Measurements from ENCODE around the gene NFIC. TPM values are rescaled to one million over a fixed set of nuclear protein-coding genes. Genes with fewer than 3 reads are reported as not detected.

NFIC gene
- total RNA-seq, 1 experiment from 2014 or later, result 56.3 TPM

DNA sequence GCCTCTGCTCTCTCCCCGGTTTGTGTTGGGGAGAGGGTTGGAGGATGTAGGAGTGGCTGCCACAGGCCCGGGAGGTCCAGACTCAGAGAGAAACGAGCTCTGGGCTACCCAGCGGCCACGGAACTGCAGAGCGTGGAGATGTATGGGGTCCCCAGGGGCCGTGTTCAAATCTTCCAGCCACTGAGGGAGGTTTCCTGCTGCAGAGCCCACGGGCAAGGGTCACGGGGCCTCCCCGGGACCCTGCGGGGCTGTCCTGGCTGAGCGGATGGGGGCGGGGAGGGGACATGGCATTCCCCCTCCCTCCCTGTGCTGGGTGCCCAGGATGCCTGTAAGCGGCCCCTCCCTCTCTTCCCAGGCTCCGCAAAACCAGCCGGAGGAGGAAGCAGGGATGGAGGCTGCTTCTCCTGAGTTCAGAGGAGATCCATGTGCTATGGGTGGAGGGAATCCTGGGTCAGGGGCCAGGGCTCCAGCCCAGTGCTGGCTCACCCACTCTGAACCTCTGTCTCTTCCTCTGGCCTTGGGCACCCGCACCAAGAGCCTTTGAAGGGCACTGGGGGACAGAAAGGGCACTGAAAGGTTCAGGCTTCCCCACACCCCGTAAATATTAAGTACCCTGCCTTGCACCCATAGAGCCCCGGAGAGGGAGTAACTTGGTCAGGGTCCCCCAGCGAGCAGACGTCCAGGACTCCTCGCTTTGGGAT, 91.3 kb downstream of the NFIC start:
- intact Hi-C loops (cut with micrococcal nuclease; ENCODE audit: unreplicated experiment), result no loop called here
- H3K4me3 Mint-ChIP-seq (ENCODE audit: low read depth, unreplicated experiment), result no peak overlapping the region
- no peak for DNase-seq

DNA sequence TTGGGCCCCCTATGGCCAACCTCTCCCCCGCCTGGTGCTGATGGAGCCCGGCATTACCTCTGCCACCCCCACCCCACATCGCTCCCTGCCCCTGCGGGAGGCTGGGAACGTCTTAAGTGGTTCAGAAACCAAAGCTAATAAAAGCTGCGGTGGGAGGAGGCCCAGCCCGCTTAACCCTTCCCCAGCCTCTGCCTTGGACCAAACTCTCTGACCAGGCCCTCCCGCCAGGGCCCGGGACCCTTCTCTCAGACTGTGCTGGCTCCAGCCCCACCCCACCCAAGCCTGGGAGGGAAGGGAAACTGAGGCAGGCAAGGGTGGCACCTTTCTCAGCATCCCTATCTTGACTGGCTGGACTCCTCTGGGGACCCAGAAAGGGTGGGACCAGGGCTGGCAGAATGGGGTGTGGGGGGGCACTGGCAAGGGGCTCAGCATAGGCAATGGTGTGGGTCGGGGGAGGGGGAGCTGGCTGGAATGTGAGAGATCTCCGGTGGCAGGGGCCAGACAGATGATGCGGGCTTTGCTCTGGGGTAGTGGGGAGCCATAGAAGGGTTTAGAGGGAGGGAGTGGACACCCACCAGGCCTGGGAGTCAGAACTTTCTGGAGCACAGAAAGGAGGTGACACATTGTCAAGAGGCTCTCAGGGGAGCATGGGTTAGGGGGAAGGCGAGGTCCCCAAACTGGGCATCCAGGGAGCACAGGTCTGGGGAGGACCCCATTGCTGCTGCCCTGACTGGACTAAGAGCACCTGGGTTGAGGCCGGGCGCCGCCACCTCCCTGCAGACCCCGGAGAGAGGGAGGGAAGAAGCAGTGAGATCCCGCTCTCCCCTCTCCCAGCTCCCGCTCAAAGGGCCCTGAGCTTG, 92.1 kb downstream of the NFIC start:
- CTCF ChIA-PET, result no interaction called here

More for the DNA sequence above, 91.3 kb downstream of the NFIC start:
- CTCF ChIA-PET, result no interaction called here
- Mint-ChIP-seq H3K9me3 (ENCODE audit: low read depth, unreplicated experiment) (no peaks in the 10 kb centered on the region), H3K27ac (ENCODE audit: unreplicated experiment) (no peak overlapping the region), H3K27me3 (ENCODE audit: unreplicated experiment) (no peaks in the 10 kb centered on the region), H3K4me1 (ENCODE audit: low read depth, unreplicated experiment) (no peaks in the 10 kb centered on the region), H3K36me3 (ENCODE audit: insufficient read depth, unreplicated experiment) (peaks cover 23% of the 10 kb centered on the region)
- no TSS peak for BruUV-seq (replicated peaks)
- TF ChIP-seq, protein P1, sequence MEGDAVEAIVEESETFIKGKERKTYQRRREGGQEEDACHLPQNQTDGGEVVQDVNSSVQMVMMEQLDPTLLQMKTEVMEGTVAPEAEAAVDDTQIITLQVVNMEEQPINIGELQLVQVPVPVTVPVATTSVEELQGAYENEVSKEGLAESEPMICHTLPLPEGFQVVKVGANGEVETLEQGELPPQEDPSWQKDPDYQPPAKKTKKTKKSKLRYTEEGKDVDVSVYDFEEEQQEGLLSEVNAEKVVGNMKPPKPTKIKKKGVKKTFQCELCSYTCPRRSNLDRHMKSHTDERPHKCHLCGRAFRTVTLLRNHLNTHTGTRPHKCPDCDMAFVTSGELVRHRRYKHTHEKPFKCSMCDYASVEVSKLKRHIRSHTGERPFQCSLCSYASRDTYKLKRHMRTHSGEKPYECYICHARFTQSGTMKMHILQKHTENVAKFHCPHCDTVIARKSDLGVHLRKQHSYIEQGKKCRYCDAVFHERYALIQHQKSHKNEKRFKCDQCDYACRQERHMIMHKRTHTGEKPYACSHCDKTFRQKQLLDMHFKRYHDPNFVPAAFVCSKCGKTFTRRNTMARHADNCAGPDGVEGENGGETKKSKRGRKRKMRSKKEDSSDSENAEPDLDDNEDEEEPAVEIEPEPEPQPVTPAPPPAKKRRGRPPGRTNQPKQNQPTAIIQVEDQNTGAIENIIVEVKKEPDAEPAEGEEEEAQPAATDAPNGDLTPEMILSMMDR (IDR thresholded peaks at IDR 0.05; ENCODE audit: unreplicated experiment), result no peak

DNA sequence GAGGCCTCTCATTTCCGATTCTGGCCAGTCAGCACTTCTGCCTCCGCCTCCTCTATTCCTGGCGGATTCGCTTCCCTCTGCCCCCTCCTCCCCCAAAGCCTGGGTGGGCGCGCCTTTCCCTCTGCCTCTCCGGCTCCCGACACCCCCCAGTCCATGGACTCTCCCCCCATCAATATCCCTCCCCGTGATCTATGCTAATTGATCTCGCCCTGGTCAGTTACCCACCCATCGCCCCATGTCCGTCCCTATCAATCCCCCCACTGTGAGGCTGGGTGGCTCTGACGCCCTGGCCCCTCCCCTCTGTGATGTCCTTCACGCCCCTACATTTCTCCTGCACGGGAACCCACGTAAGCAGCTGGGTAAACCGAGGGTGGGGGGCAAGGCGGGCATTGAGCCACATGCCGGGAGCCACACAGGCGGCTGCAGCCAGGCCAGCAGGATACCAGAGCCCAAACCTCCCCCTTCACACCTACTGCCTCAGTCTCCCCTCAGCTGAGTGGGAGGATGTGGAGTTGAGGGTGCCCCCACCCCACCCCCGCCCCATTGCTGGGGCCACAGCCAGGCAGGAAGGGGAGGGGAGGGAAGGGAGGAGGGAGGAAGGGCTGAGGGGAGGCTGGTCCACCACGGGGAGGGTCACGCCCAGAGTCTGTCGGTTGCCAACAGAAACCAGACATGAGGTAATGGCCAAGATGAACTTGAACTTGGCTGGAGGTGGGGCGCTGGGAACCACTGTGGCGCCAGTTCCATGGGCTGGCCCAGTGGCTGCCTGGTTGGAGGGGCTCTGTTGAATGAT, 92.9 kb downstream of the NFIC start:
- peaks cover 20% of the 10 kb centered on the region for H3K36me3 Mint-ChIP-seq (ENCODE audit: insufficient read depth, unreplicated experiment)
- no peaks in the 10 kb centered on the region for H3K9me3 Mint-ChIP-seq (ENCODE audit: low read depth, unreplicated experiment)
- CTCF ChIA-PET, result interaction anchor here (0.5 kb wide), 1 partner anchor 17 kb away, joined by 4 read pairs; no protein-coding TSS in a partner anchor
- no peaks in the 10 kb centered on the region for H3K4me1 Mint-ChIP-seq (ENCODE audit: low read depth, unreplicated experiment)
- no TSS peak for BruUV-seq (replicated peaks)
- H3K27me3 Mint-ChIP-seq (ENCODE audit: unreplicated experiment), result no peaks in the 10 kb centered on the region
- TF ChIP-seq, protein P1 (IDR thresholded peaks at IDR 0.05; ENCODE audit: unreplicated experiment), result no peak
- no peak overlapping the region for H3K27ac Mint-ChIP-seq (ENCODE audit: unreplicated experiment)
- no peak overlapping the region for H3K4me3 Mint-ChIP-seq (ENCODE audit: low read depth, unreplicated experiment)
- intact Hi-C loops (cut with micrococcal nuclease; ENCODE audit: unreplicated experiment), result no loop called here
- DNase-seq, result no peak

More for the DNA sequence above, 92.1 kb downstream of the NFIC start:
- Mint-ChIP-seq H3K27ac (ENCODE audit: unreplicated experiment) (no peak overlapping the region), H3K4me1 (ENCODE audit: low read depth, unreplicated experiment) (no peaks in the 10 kb centered on the region), H3K9me3 (ENCODE audit: low read depth, unreplicated experiment) (no peaks in the 10 kb centered on the region), H3K27me3 (ENCODE audit: unreplicated experiment) (no peaks in the 10 kb centered on the region), H3K36me3 (ENCODE audit: insufficient read depth, unreplicated experiment) (peaks cover 20% of the 10 kb centered on the region), H3K4me3 (ENCODE audit: low read depth, unreplicated experiment) (no peak overlapping the region)
- TF ChIP-seq, protein P1 (IDR thresholded peaks at IDR 0.05; ENCODE audit: unreplicated experiment), result no peak
- no peak for DNase-seq
- intact Hi-C loops (cut with micrococcal nuclease; ENCODE audit: unreplicated experiment), result no loop called here
- no TSS peak for BruUV-seq (replicated peaks)

DNA sequence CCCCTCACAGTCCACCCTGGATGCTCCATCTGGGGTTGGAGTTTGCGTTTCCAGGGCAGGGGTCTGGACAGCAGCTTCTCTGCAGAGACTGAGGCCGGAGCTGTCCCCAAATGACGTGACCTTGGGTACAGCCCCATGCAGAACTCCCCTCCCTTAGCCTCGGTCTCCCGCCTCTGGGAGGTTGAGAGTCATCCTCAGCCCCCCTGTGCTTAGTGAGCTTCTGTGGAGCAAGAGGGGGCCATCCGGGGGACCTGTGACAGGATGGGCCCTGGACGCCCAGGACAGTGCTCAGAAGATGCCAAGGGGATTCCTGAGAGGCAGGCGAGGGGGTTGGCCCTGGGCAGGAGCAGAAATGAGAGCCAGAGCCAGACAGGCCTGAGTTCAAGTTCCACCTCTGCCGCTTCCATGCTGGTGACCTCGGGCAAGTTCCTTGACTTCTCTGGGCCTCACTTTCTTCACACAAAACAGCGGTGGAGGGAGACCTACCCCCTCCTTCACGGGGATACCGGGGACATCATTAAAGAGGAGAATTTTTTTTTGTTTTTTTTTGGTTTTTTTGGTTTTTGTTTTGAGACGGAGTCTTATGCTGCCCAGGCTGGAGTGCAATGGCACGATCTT, 93.7 kb downstream of the NFIC start:
- BruUV-seq (replicated peaks), result no TSS peak
- DNase-seq, result no peak
- no peaks in the 10 kb centered on the region for H3K27me3 Mint-ChIP-seq (ENCODE audit: unreplicated experiment)
- no peak overlapping the region for H3K27ac Mint-ChIP-seq (ENCODE audit: unreplicated experiment)
- intact Hi-C loops (cut with micrococcal nuclease; ENCODE audit: unreplicated experiment), result no loop called here
- no peaks in the 10 kb centered on the region for H3K4me1 Mint-ChIP-seq (ENCODE audit: low read depth, unreplicated experiment)
- peaks cover 15% of the 10 kb centered on the region for H3K36me3 Mint-ChIP-seq (ENCODE audit: insufficient read depth, unreplicated experiment)
- TF ChIP-seq, protein P1 (IDR thresholded peaks at IDR 0.05; ENCODE audit: unreplicated experiment), result no peak
- H3K9me3 Mint-ChIP-seq (ENCODE audit: low read depth, unreplicated experiment), result no peaks in the 10 kb centered on the region
- CTCF ChIA-PET, result no interaction called here
- H3K4me3 Mint-ChIP-seq (ENCODE audit: low read depth, unreplicated experiment), result no peak overlapping the region

All from Calu3 (cell line).